KMS-11 (cell line): ENCODE results near the gene SDHB.

Experiments used
- H2AFZ ChIP-seq: fragments of 200-600 bp; sonication (generic); 2 replicates; pipeline ENCODE4 v1.6.1; 2016; ENCODE audit warnings: antibody characterized with exemption, mixed run types, low read depth
- H3K27ac ChIP-seq: fragments of 200-600 bp; sonication (generic); 2 replicates; pipeline ENCODE4 v1.6.1; 2016; ENCODE audit warnings: mild to moderate bottlenecking, mixed run types
- H3K27me3 ChIP-seq: fragments of 200-600 bp; sonication (generic); 2 replicates; pipeline ENCODE4 v1.6.1; 2017; ENCODE audit warnings: mild to moderate bottlenecking, low read depth, mixed run types, moderate library complexity; ENCODE audit not compliant: insufficient read depth
- H3K36me3 ChIP-seq: fragments of 200-600 bp; sonication (generic); 2 replicates; pipeline ENCODE4 v1.6.1; 2017; ENCODE audit warnings: mild to moderate bottlenecking, mixed run types; ENCODE audit not compliant: insufficient read depth
- H3K4me1 ChIP-seq: fragments of 200-600 bp; sonication (generic); 2 replicates; pipeline ENCODE4 v1.6.1; 2016; ENCODE audit warnings: mild to moderate bottlenecking, low read depth, mixed run types; ENCODE audit not compliant: poor library complexity, severe bottlenecking
- H3K4me2 ChIP-seq: fragments of 200-600 bp; sonication (generic); 2 replicates; pipeline ENCODE4 v1.7.0; 2016; ENCODE audit warnings: mild to moderate bottlenecking, mixed run types
- H3K4me3 ChIP-seq: fragments of 200-600 bp; sonication (generic); IDR thresholded peaks from 2 replicates; pipeline ENCODE4 v1.6.1; 2017; ENCODE audit warnings: low read depth, low read length, mixed read lengths; ENCODE audit not compliant: insufficient read depth
- H3K79me2 ChIP-seq: fragments of 200-600 bp; sonication (generic); 2 replicates; pipeline ENCODE4 v1.6.1; 2016; ENCODE audit warnings: low read depth, mixed run types; ENCODE audit not compliant: insufficient read depth
- H3K9ac ChIP-seq: fragments of 200-600 bp; sonication (generic); 2 replicates; pipeline ENCODE4 v1.6.1; 2016; ENCODE audit warnings: mild to moderate bottlenecking, mixed run types
- H4K20me1 ChIP-seq: fragments of 200-600 bp; sonication (generic); 2 replicates; pipeline ENCODE4 v1.6.1; 2016; ENCODE audit warnings: mild to moderate bottlenecking, mixed run types; ENCODE audit not compliant: insufficient read depth
- TF ChIP-seq, protein P1 (sequence below): fragments of 200-600 bp; sonication (generic); conservative IDR thresholded peaks from 2 replicates; pipeline ENCODE4 v1.6.1; 2017; ENCODE audit warnings: low read depth, mild to moderate bottlenecking, antibody characterized with exemption, low read length, moderate library complexity, mixed read lengths

The SDHB gene

DNA sequence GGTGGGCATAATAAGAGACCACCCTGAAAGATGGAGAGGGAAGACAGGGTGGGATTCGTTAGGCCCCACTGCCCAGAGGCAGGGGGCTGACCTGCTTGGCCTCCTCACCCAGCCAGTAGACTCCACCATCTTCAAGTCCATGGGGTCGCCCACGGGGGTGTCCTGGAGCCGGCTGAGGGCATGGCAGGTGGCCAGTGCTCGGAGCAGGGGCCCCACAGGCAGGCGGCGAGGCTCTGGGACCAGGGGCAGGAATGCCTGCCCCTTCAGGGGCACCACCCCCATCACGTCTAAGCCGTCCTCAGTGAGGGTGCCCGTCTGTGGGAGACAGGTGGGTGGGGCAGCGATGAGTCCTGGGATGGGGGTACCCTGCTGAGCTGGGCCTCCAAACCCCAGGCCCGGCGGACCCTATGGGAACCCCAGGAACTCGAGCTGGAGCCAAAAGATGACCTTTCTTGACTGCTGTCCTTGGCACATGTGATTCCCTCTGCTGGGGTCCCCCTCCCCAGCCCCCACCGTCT is 60.3 kb downstream of the SDHB start:
- Histone ChIP-seq H3K27me3 (no peaks in the 10 kb centered on the region), H3K4me1 (no peaks in the 10 kb centered on the region)

DNA sequence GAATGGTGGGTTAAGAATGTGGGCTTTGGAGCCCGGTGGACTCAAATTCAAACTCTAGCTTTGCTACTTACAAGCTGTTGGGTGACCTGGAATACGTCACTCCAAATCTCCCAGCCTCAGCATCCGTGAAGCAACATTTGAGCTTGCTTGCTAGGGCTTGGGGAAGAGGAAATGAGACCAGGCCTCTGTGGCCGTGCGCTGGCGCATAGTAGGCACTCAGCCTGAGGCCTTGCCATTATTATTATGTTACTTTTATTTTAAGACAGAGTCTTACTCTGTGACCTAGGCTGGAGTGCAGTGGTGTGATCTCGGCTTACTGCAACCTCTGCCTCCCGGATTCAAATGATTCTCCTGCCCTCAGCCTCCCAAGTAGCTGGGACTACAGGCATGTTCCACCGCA is 61.2 kb downstream of the SDHB start:
- no peak overlapping the region for H3K9ac ChIP-seq
- H3K4me1 ChIP-seq: no peaks in the 10 kb centered on the region
- H2AFZ ChIP-seq: no peak overlapping the region
- H3K4me3 ChIP-seq: no peak overlapping the region
- no peaks in the 10 kb centered on the region for H3K27me3 ChIP-seq
- no peak overlapping the region for H3K4me2 ChIP-seq
- TF ChIP-seq, protein P1, sequence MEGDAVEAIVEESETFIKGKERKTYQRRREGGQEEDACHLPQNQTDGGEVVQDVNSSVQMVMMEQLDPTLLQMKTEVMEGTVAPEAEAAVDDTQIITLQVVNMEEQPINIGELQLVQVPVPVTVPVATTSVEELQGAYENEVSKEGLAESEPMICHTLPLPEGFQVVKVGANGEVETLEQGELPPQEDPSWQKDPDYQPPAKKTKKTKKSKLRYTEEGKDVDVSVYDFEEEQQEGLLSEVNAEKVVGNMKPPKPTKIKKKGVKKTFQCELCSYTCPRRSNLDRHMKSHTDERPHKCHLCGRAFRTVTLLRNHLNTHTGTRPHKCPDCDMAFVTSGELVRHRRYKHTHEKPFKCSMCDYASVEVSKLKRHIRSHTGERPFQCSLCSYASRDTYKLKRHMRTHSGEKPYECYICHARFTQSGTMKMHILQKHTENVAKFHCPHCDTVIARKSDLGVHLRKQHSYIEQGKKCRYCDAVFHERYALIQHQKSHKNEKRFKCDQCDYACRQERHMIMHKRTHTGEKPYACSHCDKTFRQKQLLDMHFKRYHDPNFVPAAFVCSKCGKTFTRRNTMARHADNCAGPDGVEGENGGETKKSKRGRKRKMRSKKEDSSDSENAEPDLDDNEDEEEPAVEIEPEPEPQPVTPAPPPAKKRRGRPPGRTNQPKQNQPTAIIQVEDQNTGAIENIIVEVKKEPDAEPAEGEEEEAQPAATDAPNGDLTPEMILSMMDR: no peak
- no peaks in the 10 kb centered on the region for H3K36me3 ChIP-seq
- no peaks in the 10 kb centered on the region for H4K20me1 ChIP-seq
- no peaks in the 10 kb centered on the region for H3K79me2 ChIP-seq
- no peak overlapping the region for H3K27ac ChIP-seq

More for the DNA sequence above, 60.3 kb downstream of the SDHB start:
- H4K20me1 ChIP-seq: no peaks in the 10 kb centered on the region
- H3K4me3 ChIP-seq: no peak overlapping the region
- no peaks in the 10 kb centered on the region for H3K79me2 ChIP-seq
- no peaks in the 10 kb centered on the region for H3K36me3 ChIP-seq
- H2AFZ ChIP-seq: no peak overlapping the region
- no peak overlapping the region for H3K27ac ChIP-seq
- TF ChIP-seq, protein P1: no peak
- no peak overlapping the region for H3K9ac ChIP-seq
- no peak overlapping the region for H3K4me2 ChIP-seq

DNA sequence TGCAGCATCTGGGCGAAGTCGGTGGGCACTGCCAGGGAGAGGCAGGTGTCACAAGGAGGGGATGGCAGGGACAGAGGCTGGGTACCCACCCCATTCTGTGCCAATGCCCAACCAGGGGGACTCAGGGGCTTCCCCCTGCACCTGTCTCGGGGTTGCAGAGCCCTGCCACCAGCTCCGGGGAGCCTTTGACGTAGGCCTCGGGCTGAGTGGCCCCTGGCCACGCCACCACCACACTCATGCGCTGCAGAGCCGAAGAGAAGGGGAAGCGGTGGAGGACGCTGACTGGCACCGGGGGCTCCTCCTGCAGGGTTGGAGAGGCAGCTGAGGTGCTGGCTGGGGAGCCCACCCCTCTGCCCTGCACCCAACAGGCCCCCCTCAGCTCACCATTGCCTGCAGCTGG is 61.7 kb downstream of the SDHB start:
- Histone ChIP-seq H3K79me2 (no peaks in the 10 kb centered on the region), H3K27ac (no peak overlapping the region), H3K36me3 (no peaks in the 10 kb centered on the region), H2AFZ (no peak overlapping the region), H3K4me1 (no peaks in the 10 kb centered on the region), H3K4me3 (no peak overlapping the region), H4K20me1 (no peaks in the 10 kb centered on the region), H3K27me3 (no peaks in the 10 kb centered on the region), H3K4me2 (no peak overlapping the region), H3K9ac (no peak overlapping the region)
- TF ChIP-seq, protein P1: no peak

DNA sequence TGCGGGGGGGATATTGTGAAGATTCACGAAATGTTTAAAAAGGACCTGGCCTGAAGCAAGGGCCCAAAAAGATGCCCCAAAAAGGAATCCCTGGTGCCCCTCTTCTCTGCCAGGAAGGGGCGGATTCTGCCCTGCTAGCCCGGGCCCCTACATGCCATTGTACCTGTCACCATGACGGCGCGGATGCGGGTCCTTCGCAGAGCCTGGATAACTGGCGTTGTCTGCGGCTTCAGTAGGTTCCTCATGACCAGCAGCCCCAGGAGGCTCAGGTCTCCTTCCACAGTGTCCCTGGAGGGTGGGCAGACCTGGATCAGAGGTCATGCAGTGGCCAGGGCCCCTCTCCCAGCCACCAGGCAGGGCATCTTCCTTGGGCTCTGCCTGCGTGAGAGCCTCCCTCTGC is 62.3 kb downstream of the SDHB start:
- H3K4me3 ChIP-seq: no peak overlapping the region
- H2AFZ ChIP-seq: no peak overlapping the region
- no peaks in the 10 kb centered on the region for H3K4me1 ChIP-seq
- H3K79me2 ChIP-seq: no peaks in the 10 kb centered on the region
- H3K9ac ChIP-seq: no peak overlapping the region
- TF ChIP-seq, protein P1: no peak
- no peak overlapping the region for H3K4me2 ChIP-seq
- H3K27ac ChIP-seq: no peak overlapping the region
- no peaks in the 10 kb centered on the region for H3K27me3 ChIP-seq
- no peaks in the 10 kb centered on the region for H3K36me3 ChIP-seq
- H4K20me1 ChIP-seq: no peaks in the 10 kb centered on the region
